ENCODE data around the gene TFPI.
A peak's percentile ranks its signal among the peaks of the same experiment; 100 is the strongest.
"Not testable (repeated sequence)": the region's sequence is repeated elsewhere in the genome, so short reads cannot be mapped to it uniquely, and the experiment has no call there.

Gene TFPI

DNA sequence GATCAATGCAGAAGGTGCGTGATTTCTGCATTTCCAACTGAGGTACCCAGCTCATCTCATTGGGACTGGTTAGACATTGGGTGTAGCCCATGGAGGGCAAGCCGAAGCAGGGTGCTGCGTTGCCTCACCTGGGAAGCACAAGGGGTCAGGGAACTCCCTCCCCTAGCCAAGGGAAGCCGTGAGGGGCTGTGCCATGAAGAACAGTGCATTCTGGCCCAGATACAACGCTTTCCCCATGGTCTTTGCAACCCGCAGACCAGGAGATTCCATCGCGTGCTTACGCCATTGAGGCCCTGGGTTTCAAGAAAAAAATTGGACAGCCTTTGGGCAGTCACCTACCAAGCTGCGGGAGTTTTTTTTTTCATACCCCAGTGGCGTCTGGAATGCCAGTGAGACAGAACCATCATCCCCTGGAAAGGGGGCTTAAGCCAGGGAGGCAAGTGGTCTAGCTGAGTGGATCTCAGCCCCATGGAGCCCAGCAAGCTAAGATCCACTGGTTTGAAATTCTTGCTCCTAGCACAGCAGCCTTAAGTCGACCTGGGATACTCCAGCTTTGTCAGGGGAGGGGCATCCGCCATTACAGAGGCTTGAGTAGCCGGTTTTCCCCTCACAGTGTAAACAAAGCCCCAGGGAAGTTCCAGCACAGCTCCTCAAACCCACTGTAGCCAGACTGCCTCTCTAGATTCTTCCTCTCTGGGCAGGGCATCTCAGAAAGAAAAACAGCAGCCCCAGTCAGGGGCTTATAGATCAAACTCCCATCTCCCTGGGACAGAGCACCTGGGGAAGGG lies 21.7 kb downstream of the TFPI start:
- no peak overlapping the region for H3K4me3 ChIP-seq (ENCODE audit: low read depth, low read length)
- DNase-seq (ENCODE audit: low read depth) = no peak

DNA sequence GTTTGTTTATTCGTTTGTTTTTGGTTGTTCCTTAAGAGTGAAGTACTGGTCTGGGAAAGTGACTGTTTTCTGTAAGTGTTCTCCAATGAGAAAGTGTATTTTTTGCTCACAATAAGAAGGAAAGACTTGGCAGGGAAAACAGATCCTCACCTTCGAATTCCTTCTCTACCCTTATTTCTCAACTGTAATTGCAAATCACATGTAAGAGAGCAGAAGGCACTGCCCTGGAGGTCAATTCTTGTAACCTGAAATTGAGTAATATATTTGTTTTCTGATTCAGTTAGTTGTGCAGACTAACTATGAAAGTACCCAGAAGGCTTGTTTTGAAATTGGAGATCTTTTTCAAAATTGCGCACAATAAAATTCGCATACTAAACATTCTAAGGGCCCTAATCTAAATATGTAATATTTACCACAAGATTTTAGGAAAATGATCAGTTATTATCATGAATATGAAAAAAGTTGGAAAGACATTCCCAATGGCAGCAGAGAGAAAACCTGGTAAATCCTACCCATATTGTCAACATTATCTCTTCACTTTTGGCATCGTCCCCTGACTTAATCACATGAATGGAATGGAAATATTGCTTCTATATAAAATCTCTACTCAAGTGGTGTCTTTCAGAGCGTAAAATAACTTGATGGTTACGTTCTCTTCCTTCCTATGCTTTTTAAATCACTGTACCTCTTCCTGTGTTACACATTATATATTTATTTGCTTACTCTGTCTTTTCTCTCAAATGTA lies 24.1 kb downstream of the TFPI start:
- DNase-seq (ENCODE audit: low read depth) = peak; percentile 40

DNA sequence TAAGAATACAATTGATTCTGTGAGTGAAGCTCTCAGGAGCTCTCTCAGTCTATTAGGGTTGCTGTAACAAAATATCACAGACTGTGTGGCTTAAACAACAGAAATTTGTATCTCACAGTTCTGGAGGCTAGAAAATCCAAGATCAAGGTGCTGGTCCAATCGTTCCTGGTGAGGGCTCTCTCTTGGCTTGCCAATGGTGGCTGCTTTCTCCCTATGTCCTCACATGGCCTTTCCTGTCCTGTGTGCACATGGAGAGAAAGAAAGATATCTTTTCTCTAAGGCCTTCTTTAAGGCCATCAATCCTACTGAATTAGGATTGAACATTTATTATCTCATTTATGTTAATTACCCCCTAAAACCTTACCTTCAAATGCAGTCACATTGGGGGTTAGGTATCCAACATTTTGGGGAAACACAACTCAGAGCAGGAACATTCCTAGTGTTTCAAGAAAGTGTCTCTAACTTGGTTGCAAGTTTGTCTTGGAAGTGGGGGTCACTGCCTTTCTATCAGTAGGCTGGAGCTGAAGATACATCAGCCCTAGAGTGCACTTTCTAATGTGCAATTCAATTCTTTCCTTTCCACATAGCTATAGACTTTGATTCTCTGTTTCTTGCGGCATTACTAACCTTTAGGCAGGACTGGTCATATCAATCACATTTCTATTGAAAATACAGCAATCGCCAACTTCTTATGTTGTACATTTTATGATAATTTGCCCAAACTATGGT lies 24.8 kb downstream of the TFPI start:
- H3K4me3 ChIP-seq (ENCODE audit: low read depth, low read length) = no peak overlapping the region
- DNase-seq (ENCODE audit: low read depth) = no peak

More for the DNA sequence above, 24.1 kb downstream of the TFPI start:
- H3K4me3 ChIP-seq (ENCODE audit: low read depth, low read length) = no peak overlapping the region

DNA sequence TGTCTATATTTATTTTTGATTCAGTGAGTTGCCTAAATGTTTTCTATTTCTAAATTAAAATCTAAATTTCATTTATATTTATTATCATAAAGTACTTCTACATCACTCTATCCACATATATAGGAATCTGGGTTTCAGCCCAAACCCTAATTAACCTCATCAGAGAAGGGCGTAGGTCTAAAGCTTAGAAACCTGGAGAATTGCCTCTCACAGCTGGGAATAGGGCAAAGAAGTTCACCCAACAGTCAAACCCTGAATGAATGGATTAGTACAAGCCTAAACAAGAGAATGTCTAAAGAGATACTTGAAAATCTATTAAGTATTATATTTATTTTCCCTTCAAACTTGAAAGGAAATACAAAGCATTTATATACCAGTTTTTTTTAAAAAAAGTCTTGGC lies 26.2 kb downstream of the TFPI start:
- no peak for DNase-seq (ENCODE audit: low read depth)
- no peak overlapping the region for H3K4me3 ChIP-seq (ENCODE audit: low read depth, low read length)

DNA sequence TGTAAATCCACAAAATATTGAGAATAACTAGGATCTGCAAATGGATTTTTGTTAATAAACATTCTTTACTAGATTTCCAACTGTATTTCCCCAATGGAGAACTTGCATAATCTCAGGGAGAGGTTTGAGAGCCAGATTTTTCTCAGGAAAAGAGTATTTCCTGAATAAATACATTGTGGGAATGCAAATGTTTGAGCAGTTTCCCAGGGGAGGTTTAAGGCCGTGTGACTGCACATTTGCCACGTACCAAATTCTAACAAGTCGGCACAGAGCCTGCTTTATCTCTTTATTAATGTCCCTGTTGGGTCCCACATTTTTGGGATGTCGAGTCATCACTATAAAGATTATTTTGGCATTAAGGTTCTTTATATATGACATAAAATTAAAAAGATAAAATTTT lies 27.0 kb downstream of the TFPI start:
- H3K4me3 ChIP-seq (ENCODE audit: low read depth, low read length) = no peak overlapping the region
- peak; percentile 88 for DNase-seq (ENCODE audit: low read depth)

DNA sequence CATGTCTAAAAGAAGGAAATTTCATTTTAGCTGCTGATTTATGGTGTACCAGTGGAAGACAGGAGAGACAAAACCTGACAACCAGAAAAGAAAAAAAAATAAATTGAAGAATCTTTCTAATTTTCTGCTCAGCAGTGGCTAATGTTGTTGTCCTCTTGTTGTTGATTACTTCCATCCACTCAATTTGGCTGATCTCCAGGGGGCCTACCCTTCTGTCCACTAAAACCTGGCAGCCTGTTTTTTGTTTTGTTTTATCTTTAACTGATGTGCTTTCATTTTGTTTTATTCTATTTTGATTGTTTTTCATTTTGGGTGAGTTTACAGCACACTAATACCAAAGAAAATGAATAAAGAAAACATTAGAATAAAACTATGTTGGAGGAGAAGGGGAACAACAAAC lies 27.4 kb downstream of the TFPI start:
- no peak overlapping the region for H3K4me3 ChIP-seq (ENCODE audit: low read depth, low read length)

DNA sequence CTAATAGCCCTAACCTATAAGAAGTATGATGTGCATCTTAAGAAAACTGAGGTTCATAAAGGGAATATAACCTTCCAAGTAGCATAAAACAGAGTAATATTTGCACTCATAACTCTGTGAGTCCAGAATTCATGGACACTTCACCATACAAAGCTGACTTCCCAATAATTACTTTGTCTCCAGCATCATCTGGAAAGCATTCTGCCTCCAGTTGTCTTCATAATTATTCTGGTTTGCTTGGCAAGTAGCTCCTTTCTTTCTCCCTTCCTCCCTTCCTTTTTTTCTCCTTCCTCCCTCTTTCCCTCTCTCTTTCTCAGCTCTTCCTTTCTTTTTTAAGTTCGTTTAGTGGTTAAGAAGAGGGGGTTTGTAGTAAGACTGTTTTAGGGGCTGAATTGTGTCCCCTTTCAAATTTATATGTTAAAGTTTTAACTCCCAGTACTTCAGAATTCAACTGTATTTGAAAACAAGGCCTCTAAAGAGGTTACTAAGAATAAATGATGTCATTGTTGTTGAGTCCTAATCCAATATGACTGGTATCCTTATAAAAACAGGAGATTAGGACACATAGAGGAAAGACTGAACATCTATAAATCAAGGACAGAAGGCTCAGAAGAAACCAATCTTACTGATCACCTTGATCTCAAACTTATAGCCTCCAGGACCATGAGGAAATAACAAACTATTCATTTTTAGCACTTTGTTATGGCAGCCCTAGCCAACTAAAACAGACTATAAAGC lies 28.9 kb downstream of the TFPI start:
- no peak overlapping the region for H3K4me3 ChIP-seq (ENCODE audit: low read depth, low read length)
- DNase-seq (ENCODE audit: low read depth) = no peak

More for the DNA sequence above, 27.4 kb downstream of the TFPI start:
- no peak for DNase-seq (ENCODE audit: low read depth)

DNA sequence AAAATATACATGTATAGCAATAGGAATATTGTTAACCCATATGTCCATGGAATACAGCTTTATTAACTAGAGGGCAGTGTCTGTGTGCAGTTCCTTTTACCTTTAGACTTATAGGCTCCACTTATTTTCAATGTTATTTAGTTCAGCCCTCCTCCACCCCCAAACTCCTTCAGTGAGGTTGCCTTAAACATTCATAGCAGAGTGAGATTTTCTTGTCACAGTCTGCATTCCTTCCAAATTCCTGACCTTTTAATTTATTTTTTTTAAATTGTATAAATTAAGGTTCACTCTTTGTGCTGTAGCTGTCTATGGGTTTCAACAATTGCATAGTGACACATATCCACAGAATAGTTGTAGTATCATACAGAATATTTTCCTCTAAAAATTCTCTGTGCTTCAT lies 30.9 kb downstream of the TFPI start:
- no peak for DNase-seq (ENCODE audit: low read depth)
- H3K4me3 ChIP-seq (ENCODE audit: low read depth, low read length) = no peak overlapping the region

DNA sequence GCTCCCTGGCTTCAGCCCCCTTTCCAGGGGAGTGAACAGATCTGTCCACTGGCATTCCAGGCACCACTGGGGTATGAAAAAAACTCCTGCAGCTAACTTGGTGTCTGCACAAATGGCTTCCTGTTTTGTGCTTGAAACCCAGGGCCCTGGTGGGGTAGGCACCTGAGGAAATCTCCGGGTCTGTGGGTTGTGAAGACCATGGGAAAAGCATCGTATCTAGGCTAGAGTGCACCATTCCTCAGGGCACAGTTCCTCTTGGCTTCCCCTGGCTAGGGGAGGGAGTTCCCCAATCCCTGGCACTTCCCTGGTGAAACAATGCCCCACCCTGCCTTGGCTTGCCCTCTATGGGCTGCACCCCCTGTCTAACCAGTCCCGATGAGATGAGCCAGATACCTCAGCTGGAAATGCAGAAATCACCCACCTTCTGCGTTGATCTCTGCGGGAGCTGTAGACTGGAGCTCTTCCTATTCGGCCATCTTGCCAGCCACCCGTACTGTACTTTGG lies 34.1 kb downstream of the TFPI start:
- no peak for DNase-seq (ENCODE audit: low read depth)
- H3K4me3 ChIP-seq (ENCODE audit: low read depth, low read length) = no peak overlapping the region

DNA sequence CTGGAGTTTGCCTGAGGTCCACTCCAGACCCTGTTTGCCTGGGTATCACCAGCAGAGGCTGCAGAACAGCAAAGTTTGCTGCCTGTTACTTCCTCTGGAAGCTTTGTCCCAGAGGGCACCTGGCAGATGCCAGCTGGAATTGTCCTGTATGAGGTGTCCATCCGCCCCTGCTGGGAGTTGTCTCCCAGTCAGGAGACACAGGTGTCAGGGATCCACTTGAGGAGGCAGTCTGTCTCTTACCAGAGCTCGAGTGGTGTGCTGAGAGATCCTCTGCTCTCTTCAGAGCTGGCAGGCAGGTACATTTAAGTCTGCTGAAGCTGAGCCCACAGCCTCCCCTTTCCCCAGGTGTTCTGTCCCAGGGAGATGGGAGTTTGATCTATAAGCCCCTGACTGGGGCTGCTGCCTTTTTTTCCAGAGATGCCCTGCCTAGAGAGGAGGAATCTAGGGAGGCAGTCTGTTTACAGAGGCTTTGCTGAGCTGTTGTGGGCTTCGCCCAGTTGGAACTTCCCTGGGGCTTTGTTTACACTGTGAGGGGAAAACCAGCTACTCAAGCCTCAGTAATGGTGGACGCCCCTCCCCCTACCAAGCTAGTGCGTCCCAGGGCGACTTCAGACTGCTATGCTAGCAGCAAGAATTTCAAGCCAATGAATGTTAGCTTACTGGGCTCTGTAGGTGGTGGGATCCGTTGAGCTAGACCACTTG lies 34.7 kb downstream of the TFPI start:
- DNase-seq (ENCODE audit: low read depth) = no peak
- no peak overlapping the region for H3K4me3 ChIP-seq (ENCODE audit: low read depth, low read length)

DNA sequence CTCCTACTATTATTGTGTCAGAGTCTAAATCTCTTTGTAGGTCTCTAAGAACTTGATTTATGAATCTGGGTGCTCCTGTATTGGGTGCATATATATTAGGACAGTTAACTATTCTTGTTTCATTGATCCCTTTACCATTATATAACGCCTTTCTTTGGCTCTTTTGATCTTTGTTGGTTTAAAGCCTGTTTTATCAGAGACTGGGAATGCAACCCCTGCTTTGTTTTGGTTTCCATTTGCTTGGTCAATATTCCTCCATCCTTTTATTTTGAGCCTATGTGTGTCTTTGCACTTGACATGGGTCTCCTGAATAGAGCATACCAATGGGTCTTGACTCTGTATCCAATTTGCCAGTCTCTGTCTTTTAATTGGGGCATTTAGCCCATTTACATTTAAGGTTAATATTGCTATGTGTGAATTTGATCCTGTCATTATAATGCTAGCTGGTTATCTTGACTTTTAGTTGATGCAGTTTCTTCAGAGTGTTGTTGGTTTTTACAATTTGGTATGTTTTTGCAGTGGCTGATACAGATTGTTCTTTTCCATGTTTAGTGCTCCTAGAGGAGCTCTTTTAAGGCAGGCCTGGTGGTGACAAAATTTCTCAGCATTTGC lies 36.4 kb downstream of the TFPI start:
- DNase-seq (ENCODE audit: low read depth); H3K4me3 ChIP-seq (ENCODE audit: low read depth, low read length): not testable (repeated sequence)

DNA sequence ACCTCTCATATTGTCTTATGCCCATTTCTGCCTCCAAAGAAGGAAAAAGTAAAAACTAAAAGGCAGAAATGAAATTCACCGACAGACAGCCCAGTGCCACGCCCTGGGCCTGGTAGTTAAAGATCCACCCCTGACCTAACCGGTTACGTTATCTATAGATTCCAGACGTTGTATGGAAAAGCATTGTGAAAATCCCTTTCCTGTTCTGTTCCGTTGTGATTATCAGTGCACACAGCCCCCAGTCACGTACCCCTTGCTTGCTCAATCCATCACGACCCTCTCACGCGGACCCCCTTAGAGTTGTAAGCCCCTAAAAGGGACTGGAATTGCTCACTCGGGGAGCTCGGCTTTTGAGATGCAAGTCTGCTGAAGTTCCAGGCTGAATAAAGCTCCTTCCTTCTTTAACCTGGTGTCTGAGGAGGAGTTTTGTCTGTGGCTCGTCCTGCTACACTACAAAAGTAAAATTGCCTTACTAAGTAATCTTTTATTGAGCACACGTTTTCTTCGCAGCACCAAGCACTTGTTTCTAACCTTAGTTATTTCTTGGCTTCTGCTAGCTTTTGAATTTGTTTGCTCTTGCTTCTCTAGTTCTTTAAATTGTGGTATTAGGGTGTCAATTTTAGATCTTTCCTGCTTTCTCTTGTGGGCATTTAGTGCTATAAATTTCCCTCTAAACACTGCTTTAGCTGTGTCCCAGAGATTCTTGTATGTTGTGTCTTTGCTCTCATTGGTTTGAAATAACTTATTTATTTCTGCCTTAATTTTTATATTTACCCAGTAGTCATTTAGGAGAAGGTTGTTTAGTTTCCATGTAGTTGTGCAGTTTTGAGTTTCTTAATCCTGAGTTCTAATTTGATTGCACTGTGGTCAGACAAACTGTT lies 37.4 kb downstream of the TFPI start:
- not testable (repeated sequence) for H3K4me3 ChIP-seq (ENCODE audit: low read depth, low read length); DNase-seq (ENCODE audit: low read depth)

DNA sequence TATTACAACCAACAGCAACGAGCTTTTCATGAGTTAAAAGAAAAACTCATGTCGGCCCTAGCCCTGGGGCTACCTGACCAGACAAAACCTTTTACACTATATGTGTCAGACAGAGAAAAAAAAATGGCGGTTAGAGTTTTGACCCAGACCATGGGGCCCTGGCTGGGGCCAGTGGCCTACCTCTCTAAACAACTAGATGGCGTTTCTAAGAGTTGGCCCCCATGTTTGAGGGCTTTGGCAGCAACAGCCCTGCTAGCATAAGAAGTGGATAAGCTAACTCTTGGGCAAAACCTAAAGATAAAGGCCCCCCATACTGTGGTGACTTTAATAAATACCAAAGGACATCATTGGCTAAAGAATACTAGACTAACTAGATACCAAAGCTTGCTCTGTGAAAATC lies 39.3 kb downstream of the TFPI start:
- no peak for DNase-seq (ENCODE audit: low read depth)

DNA sequence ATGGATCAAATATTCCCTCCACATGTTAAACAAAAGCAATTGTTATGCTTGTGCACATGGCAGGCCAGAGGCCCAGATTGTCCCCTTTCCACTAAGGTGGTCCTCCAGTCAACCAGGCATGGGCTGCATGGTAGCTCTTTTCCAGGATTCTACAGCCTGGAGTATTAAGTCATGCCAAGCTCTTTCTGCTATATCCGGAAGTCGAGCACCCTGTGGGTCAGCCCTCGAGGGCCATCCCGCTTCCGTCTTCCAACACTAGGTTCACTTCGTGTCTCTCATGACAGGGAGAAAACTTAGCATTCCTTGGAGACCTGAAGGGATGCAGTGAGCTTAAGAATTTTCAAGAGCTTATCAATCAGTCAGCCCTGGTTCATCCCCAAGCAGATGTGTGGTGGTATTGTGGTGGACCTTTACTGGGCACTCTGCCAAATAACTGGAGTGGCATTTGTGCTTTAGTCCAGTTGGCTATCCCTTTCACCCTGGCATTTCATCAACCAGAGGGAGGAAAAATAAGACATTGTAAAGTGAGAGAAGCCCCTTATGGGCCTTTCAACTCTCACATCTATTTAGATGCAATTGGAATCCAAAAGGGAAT lies 39.9 kb downstream of the TFPI start:
- DNase-seq (ENCODE audit: low read depth); H3K4me3 ChIP-seq (ENCODE audit: low read depth, low read length): not testable (repeated sequence)

More for the DNA sequence above, 39.3 kb downstream of the TFPI start:
- no peak overlapping the region for H3K4me3 ChIP-seq (ENCODE audit: low read depth, low read length)

DNA sequence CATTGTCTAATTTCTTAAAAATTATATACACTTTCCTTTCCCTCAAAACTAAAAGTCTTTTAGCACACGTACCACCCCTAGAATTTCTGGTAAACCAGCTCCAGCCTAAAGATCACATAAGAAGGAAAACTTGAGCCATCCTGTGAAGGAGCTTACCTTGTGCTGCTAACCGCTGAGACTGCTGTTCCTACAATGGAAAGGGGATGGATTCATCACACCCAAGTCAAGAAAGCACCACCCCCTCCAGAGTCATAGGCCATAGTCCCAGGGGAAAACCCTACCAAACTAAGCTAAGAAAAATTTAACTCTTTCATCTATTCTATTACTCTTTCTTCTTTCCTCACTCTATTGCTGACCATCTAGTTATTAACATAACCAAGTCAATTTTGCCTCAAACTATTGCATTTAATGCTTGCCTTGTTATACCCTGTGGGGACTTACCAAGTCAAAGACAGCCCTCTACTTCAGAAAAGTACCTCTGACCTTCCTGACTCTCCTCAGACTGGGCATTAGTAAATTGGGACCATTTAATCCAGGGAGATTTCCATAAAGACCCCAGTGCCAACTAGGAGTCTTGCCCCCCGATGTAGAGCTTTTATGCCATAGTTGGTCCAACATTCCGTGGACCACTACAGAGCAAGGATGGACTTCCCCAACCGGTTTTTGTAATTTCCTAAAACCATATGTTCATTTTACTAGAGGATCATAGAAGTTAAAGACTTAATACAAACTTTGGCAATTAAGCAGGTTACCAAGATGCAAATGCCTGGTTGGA lies 40.6 kb downstream of the TFPI start:
- H3K4me3 ChIP-seq (ENCODE audit: low read depth, low read length); DNase-seq (ENCODE audit: low read depth): not testable (repeated sequence)
